Peyer's patch (tissue), 4 donors: Measurements from ENCODE around the gene SUGCT.

Experiments used
- POLR2A ChIP-seq, 2 donors: fragments of 450-650 bp; IDR thresholded peaks; one replicate each; pipeline ENCODE4 v1.5.1; 2017; ENCODE audit warnings: antibody characterized with exemption in 2 of 2, mild to moderate bottlenecking in 2 of 2, moderate library complexity in 2 of 2
- TF ChIP-seq, protein P1 (sequence below), 6 experiments: fragments of 450-650 bp in 4 of 6; fragments of 200-600 bp in 2 of 6; sonication (generic) in 1 of 6; IDR thresholded peaks; one replicate each; pipeline ENCODE4 v1.5.1; 2017 to 2019; ENCODE audit warnings: antibody characterized with exemption in 6 of 6, mild to moderate bottlenecking in 3 of 6, moderate library complexity in 1 of 6

DNA sequence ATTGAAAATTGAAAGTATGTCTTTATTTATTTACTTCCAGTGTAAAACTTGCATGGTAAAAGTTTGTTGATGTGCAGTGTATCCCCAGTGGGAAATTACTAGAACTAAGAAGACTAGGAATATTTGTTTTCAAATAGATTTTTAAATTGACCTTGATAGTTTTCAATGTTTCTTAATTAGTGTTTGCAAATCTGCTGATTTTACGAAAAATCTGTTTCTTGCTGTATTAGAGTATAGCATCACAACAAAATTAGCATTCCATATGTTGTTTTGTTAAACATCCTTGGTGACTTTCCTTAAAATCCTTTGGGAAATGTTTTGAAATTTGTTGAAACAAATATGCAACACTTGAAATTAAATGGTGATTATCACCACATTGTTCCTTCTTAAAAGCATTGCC is 425.9 kb downstream of the SUGCT start:
- no peak for TF ChIP-seq POLR2A (IDR thresholded peaks at IDR 0.05)
- TF ChIP-seq, protein P1, sequence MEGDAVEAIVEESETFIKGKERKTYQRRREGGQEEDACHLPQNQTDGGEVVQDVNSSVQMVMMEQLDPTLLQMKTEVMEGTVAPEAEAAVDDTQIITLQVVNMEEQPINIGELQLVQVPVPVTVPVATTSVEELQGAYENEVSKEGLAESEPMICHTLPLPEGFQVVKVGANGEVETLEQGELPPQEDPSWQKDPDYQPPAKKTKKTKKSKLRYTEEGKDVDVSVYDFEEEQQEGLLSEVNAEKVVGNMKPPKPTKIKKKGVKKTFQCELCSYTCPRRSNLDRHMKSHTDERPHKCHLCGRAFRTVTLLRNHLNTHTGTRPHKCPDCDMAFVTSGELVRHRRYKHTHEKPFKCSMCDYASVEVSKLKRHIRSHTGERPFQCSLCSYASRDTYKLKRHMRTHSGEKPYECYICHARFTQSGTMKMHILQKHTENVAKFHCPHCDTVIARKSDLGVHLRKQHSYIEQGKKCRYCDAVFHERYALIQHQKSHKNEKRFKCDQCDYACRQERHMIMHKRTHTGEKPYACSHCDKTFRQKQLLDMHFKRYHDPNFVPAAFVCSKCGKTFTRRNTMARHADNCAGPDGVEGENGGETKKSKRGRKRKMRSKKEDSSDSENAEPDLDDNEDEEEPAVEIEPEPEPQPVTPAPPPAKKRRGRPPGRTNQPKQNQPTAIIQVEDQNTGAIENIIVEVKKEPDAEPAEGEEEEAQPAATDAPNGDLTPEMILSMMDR (IDR thresholded peaks at IDR 0.05) = no peak
